PC-9 (cell line): ENCODE results near the gene LRRC4C. TPM values are rescaled to one million over a fixed set of nuclear protein-coding genes. Genes with fewer than 3 reads are reported as not detected.

ENCODE experiments used
- BruUV-seq: library from RNA; stranded (reverse); fragments of 400-500 nt; replicated peaks from 2 replicates; lab custom pipeline; 2021; lab: Mats Ljungman, UMichigan
- CTCF ChIA-PET: fragments of 300-600 bp; sonication (Branson Sonifier 250); formaldehyde crosslinking; loops from one replicate; lab custom pipeline; 2022; ENCODE audit warnings: antibody characterized with exemption; lab: Charles Lee
- POLR2A ChIA-PET: fragments of 300-600 bp; sonication (Branson Sonifier 250); formaldehyde crosslinking; loops from one replicate; lab custom pipeline; 2022; ENCODE audit warnings: antibody characterized with exemption; ENCODE audit not compliant: unreplicated experiment; lab: Charles Lee
- DNase-seq, 2 experiments: peaks; one replicate each; pipeline versions ENCODE4 v3.0.0 to v3.0.0-alpha.2; 2015 to 2022; ENCODE audit warnings: mixed read lengths in 1 of 2
- H2AFZ ChIP-seq: fragments of 200-600 bp; sonication (generic); 2 replicates; pipeline ENCODE4 v1.8.1; 2017; ENCODE audit warnings: antibody characterized with exemption
- H3F3A ChIP-seq: fragments of 200-600 bp; sonication (generic); 2 replicates; pipeline ENCODE4 v1.8.1; 2017; ENCODE audit warnings: antibody characterized with exemption, mild to moderate bottlenecking, low read depth; ENCODE audit not compliant: insufficient read depth
- H3K27ac ChIP-seq: fragments of 200-600 bp; sonication (generic); 2 replicates; pipeline ENCODE4 v1.6.1; 2016; ENCODE audit warnings: mixed run types
- H3K27me3 ChIP-seq: fragments of 200-600 bp; sonication (generic); 2 replicates; pipeline ENCODE4 v1.6.1; 2016; ENCODE audit warnings: low read depth, mixed run types; ENCODE audit not compliant: insufficient read depth
- H3K36me3 ChIP-seq: fragments of 200-600 bp; sonication (generic); 2 replicates; pipeline ENCODE4 v1.6.1; 2016; ENCODE audit warnings: low read depth, mixed run types
- H3K4me1 ChIP-seq: fragments of 200-600 bp; sonication (generic); replicated peaks from 2 replicates; pipeline ENCODE4 v1.6.1; 2016; ENCODE audit warnings: mixed run types; ENCODE audit not compliant: insufficient read depth
- H3K4me2 ChIP-seq: fragments of 200-600 bp; sonication (generic); 2 replicates; pipeline ENCODE4 v1.6.1; 2017; ENCODE audit warnings: mixed run types
- H3K4me3 ChIP-seq: fragments of 200-600 bp; sonication (generic); 2 replicates; pipeline ENCODE4 v1.6.1; 2016; ENCODE audit warnings: mixed run types
- H3K79me2 ChIP-seq: fragments of 200-600 bp; sonication (generic); 2 replicates; pipeline ENCODE4 v1.6.1; 2017; ENCODE audit warnings: low read depth, mixed run types
- H3K9me2 ChIP-seq: fragments of 200-600 bp; sonication (generic); 2 replicates; pipeline ENCODE4 v1.8.1; 2017; ENCODE audit warnings: mild to moderate bottlenecking; ENCODE audit not compliant: insufficient read depth
- H3K9me3 ChIP-seq: fragments of 200-600 bp; sonication (generic); 2 replicates; pipeline ENCODE4 v1.8.1; 2016; ENCODE audit warnings: low read depth; ENCODE audit not compliant: insufficient read depth
- H4K20me1 ChIP-seq: fragments of 200-600 bp; sonication (generic); 2 replicates; pipeline ENCODE4 v1.8.1; 2017; ENCODE audit not compliant: insufficient read depth
- EZH2 ChIP-seq: fragments of 200-600 bp; sonication (generic); IDR thresholded peaks from 2 replicates; pipeline ENCODE4 v1.8.0; 2017; ENCODE audit warnings: antibody characterized with exemption, low read depth
- intact Hi-C: fragments of 100-400 bp; cut with micrococcal nuclease; formaldehyde crosslinking; loops from one replicate; pipeline ENCODE4 v1.10.0; 2022; ENCODE audit not compliant: unreplicated experiment
- total RNA-seq: library from RNA; stranded (reverse); gene quantifications from 2 replicates; pipeline ENCODE4 v1.2.3, GENCODE V29; 2021
- TF ChIP-seq, protein P1 (sequence below): fragments of 200-600 bp; sonication (generic); conservative IDR thresholded peaks from 2 replicates; pipeline ENCODE4 v1.6.1; 2017; ENCODE audit warnings: mixed run types, antibody characterized with exemption, mild to moderate bottlenecking, moderate library complexity

LRRC4C gene
- total RNA-seq, 1 experiment from 2014 or later: not detected

DNA sequence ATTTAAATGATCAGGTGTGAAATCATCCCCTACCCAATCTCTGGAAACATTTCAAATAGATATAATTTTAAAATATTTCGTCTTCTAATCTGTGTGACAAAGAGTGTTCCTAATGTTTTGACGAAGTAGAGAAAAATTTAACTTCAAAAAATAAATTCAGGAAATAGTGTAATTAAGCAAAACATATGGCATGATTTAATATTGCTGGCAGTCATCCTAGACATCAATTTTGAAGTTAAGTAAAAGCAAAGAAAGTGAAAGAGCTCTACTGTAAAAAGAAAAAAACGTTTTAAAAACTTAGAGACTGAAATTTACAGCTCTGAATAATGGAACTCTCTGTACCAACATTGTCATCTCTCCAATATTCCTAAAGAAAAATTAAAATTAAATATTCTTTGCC lies 1062.3 kb downstream of the LRRC4C start:
- H3K4me3 ChIP-seq: no peak overlapping the region
- no TSS peak for BruUV-seq
- no peak overlapping the region for H3K27ac ChIP-seq
- no peaks in the 10 kb centered on the region for H3F3A ChIP-seq
- H3K9me2 ChIP-seq: no peaks in the 10 kb centered on the region
- CTCF ChIA-PET: no interaction called here
- no peak overlapping the region for H3K4me2 ChIP-seq
- no peaks in the 10 kb centered on the region for H3K36me3 ChIP-seq
- no peaks in the 10 kb centered on the region for H3K9me3 ChIP-seq
- no peaks in the 10 kb centered on the region for H3K27me3 ChIP-seq
- no peaks in the 10 kb centered on the region for H4K20me1 ChIP-seq
- TF ChIP-seq EZH2: no peak
- TF ChIP-seq, protein P1, sequence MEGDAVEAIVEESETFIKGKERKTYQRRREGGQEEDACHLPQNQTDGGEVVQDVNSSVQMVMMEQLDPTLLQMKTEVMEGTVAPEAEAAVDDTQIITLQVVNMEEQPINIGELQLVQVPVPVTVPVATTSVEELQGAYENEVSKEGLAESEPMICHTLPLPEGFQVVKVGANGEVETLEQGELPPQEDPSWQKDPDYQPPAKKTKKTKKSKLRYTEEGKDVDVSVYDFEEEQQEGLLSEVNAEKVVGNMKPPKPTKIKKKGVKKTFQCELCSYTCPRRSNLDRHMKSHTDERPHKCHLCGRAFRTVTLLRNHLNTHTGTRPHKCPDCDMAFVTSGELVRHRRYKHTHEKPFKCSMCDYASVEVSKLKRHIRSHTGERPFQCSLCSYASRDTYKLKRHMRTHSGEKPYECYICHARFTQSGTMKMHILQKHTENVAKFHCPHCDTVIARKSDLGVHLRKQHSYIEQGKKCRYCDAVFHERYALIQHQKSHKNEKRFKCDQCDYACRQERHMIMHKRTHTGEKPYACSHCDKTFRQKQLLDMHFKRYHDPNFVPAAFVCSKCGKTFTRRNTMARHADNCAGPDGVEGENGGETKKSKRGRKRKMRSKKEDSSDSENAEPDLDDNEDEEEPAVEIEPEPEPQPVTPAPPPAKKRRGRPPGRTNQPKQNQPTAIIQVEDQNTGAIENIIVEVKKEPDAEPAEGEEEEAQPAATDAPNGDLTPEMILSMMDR: no peak
- no peaks in the 10 kb centered on the region for H3K79me2 ChIP-seq
- intact Hi-C loops: no loop called here
- no peak for DNase-seq
- no peak overlapping the region; the same call in 1 of the 2 replicates for H2AFZ ChIP-seq
- POLR2A ChIA-PET: no interaction called here
- H3K4me1 ChIP-seq: no peaks in the 10 kb centered on the region

DNA sequence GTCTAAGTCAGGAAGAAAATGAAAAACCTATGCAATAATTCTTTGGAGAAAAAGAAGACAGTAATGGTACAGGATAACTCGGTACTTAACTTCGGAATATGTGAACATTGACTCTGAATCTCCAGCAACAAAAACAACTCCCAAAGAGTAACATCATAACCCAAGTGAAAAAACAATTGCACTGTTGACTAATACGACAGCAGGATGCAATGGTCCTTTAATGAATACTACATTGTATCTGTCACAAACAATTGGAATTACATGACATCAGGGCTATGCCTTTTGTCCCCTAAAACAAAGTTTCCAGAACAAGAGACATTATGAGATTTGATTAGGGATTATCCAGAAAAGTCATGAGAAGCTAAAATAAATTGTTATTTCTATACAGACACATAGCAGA lies 1065.9 kb downstream of the LRRC4C start:
- H3F3A ChIP-seq: no peaks in the 10 kb centered on the region
- H2AFZ ChIP-seq: no peak overlapping the region
- no peak for TF ChIP-seq EZH2
- TF ChIP-seq, protein P1: no peak
- H3K9me2 ChIP-seq: no peaks in the 10 kb centered on the region
- ChIA-PET CTCF (no interaction called here), POLR2A (no interaction called here)
- H3K79me2 ChIP-seq: no peaks in the 10 kb centered on the region
- intact Hi-C loops: no loop called here
- no peaks in the 10 kb centered on the region for H3K4me1 ChIP-seq
- H3K4me2 ChIP-seq: no peak overlapping the region
- DNase-seq: no peak
- no peak overlapping the region for H3K27ac ChIP-seq
- H3K36me3 ChIP-seq: no peaks in the 10 kb centered on the region
- no peaks in the 10 kb centered on the region for H3K9me3 ChIP-seq
- BruUV-seq: no TSS peak
- no peaks in the 10 kb centered on the region for H3K27me3 ChIP-seq
- no peaks in the 10 kb centered on the region for H4K20me1 ChIP-seq
- H3K4me3 ChIP-seq: no peak overlapping the region

DNA sequence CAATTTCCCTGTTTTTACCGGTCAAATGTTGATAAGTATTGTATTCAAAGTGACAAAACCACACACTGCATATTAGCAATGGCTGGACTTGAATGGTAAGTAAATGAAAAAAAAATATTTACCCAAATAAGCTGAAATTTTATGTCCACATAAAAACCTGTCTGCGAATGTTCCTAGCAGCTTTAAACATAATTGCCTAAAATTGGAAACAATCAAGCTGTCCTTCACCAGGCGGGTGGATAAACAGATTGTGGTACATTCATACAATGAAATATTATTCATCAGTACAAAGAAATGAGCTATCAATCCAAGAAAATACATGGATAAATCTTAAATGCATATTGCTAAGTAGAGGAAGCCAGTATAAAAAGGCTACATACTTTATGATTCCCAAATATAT lies 1067.8 kb downstream of the LRRC4C start:
- Histone ChIP-seq H3K9me3 (no peaks in the 10 kb centered on the region), H3K4me2 (no peak overlapping the region), H3K4me3 (no peak overlapping the region), H3K4me1 (no peaks in the 10 kb centered on the region), H3F3A (no peaks in the 10 kb centered on the region), H3K36me3 (no peaks in the 10 kb centered on the region), H3K27me3 (no peaks in the 10 kb centered on the region), H3K79me2 (no peaks in the 10 kb centered on the region), H3K27ac (no peak overlapping the region), H2AFZ (no peak overlapping the region), H4K20me1 (no peaks in the 10 kb centered on the region), H3K9me2 (no peaks in the 10 kb centered on the region)
- TF ChIP-seq, protein P1: no peak
- no peak for TF ChIP-seq EZH2
- CTCF ChIA-PET: no interaction called here
- POLR2A ChIA-PET: no interaction called here
- intact Hi-C loops: no loop called here
- BruUV-seq: no TSS peak
- no peak for DNase-seq
